ENCODE results near the gene NR2F6.
A peak's percentile ranks its signal among the peaks of the same experiment; 100 is the strongest.

The NR2F6 gene

GRCh38 chr19:17206736-17207581, 38.8 kb downstream of the NR2F6 start:
- no peaks in the 10 kb centered on the region for H3K9me2 ChIP-seq (replicated peaks; ENCODE audit: control insufficient read depth, low read length)
- H3K27me3 ChIP-seq (ENCODE audit: control insufficient read depth, low read length): no peaks in the 10 kb centered on the region
- peaks cover 3% of the 10 kb centered on the region; the same call in 1 of the 2 replicates for H4K20me1 ChIP-seq (ENCODE audit: control insufficient read depth, insufficient read depth, low read depth, low read length)
- H3K4me1 ChIP-seq (ENCODE audit: control insufficient read depth, low read length): peaks cover 52% of the 10 kb centered on the region
- peaks cover 8% of the 10 kb centered on the region for H3F3A ChIP-seq (ENCODE audit: control insufficient read depth, insufficient read depth)
- peaks cover 74% of the 10 kb centered on the region for H3K36me3 ChIP-seq (ENCODE audit: control insufficient read depth, low read length)
- no peak overlapping the region for H3K4me2 ChIP-seq (ENCODE audit: low read length)
- no peaks in the 10 kb centered on the region for H3K9me3 ChIP-seq (ENCODE audit: control insufficient read depth, insufficient read depth, low read length)
- no peak overlapping the region for H3K4me3 ChIP-seq (ENCODE audit: low read length)
- TF ChIP-seq EZH2phosphoT487 (IDR thresholded peaks at IDR 0.05; ENCODE audit: borderline replicate concordance, low read length): no peak
- TF ChIP-seq CTCF (IDR thresholded peaks at IDR 0.05; ENCODE audit: low read depth, low read length, poor library complexity, severe bottlenecking): no peak
- H3K79me2 ChIP-seq (ENCODE audit: control insufficient read depth, low read length): no peaks in the 10 kb centered on the region; the same call in 1 of the 2 replicates
- H3K27ac ChIP-seq (ENCODE audit: low read depth, low read length): no peak overlapping the region

- H3K9me2 ChIP-seq (replicated peaks; ENCODE audit: control insufficient read depth, low read length): no peaks in the 10 kb centered on the region
- H3K79me2 ChIP-seq (ENCODE audit: control insufficient read depth, low read length): no peaks in the 10 kb centered on the region; the same call in 1 of the 2 replicates
- H3F3A ChIP-seq (ENCODE audit: control insufficient read depth, insufficient read depth): peaks cover 8% of the 10 kb centered on the region
- TF ChIP-seq CTCF (IDR thresholded peaks at IDR 0.05; ENCODE audit: low read depth, low read length, poor library complexity, severe bottlenecking) (peak; percentile 90), EZH2phosphoT487 (IDR thresholded peaks at IDR 0.05; ENCODE audit: borderline replicate concordance, low read length) (no peak)
- no peak overlapping the region for H3K4me2 ChIP-seq (ENCODE audit: low read length)
- peaks cover 75% of the 10 kb centered on the region for H3K36me3 ChIP-seq (ENCODE audit: control insufficient read depth, low read length)
- no peaks in the 10 kb centered on the region for H3K27me3 ChIP-seq (ENCODE audit: control insufficient read depth, low read length)
- no peak overlapping the region for H3K4me3 ChIP-seq (ENCODE audit: low read length)
- peaks cover 41% of the 10 kb centered on the region for H3K4me1 ChIP-seq (ENCODE audit: control insufficient read depth, low read length)
- H3K9me3 ChIP-seq (ENCODE audit: control insufficient read depth, insufficient read depth, low read length): no peaks in the 10 kb centered on the region
- no peak overlapping the region for H3K27ac ChIP-seq (ENCODE audit: low read depth, low read length)
- H4K20me1 ChIP-seq (ENCODE audit: control insufficient read depth, insufficient read depth, low read depth, low read length): peaks cover 3% of the 10 kb centered on the region; the same call in 1 of the 2 replicates
Measured at GRCh38 chr19:17205237-17206140, 40.2 kb downstream of the NR2F6 start.

- Histone ChIP-seq H3K9me3 (ENCODE audit: control insufficient read depth, insufficient read depth, low read length) (no peaks in the 10 kb centered on the region), H3K79me2 (ENCODE audit: control insufficient read depth, low read length) (no peaks in the 10 kb centered on the region), H3K27ac (ENCODE audit: low read depth, low read length) (no peak overlapping the region), H3K36me3 (ENCODE audit: control insufficient read depth, low read length) (peaks cover 75% of the 10 kb centered on the region), H3K4me3 (ENCODE audit: low read length) (no peak overlapping the region), H3K9me2 (replicated peaks; ENCODE audit: control insufficient read depth, low read length) (no peaks in the 10 kb centered on the region), H3K27me3 (ENCODE audit: control insufficient read depth, low read length) (no peaks in the 10 kb centered on the region), H3K4me2 (ENCODE audit: low read length) (no peak overlapping the region), H3F3A (ENCODE audit: control insufficient read depth, insufficient read depth) (no peaks in the 10 kb centered on the region), H3K4me1 (ENCODE audit: control insufficient read depth, low read length) (peaks cover 18% of the 10 kb centered on the region), H4K20me1 (ENCODE audit: control insufficient read depth, insufficient read depth, low read depth, low read length) (no peaks in the 10 kb centered on the region)
- TF ChIP-seq EZH2phosphoT487 (IDR thresholded peaks at IDR 0.05; ENCODE audit: borderline replicate concordance, low read length) (no peak), CTCF (IDR thresholded peaks at IDR 0.05; ENCODE audit: low read depth, low read length, poor library complexity, severe bottlenecking) (no peak)
Measured at GRCh38 chr19:17202713-17203112, 43.0 kb downstream of the NR2F6 start.
